Mesothelial cell of epicardium (in vitro differentiated cells): ENCODE results near the gene ANO6. TPM values are rescaled to one million over a fixed set of nuclear protein-coding genes. Genes with fewer than 3 reads are reported as not detected.

Experiments
- DNase-seq, 2 experiments: peaks; one replicate each; pipeline ENCODE4 v3.0.0; 2021; ENCODE audit warnings: low spot score in 2 of 2; ENCODE audit not compliant: unreplicated experiment in 2 of 2
- H3K27ac Mint-ChIP-seq: 2 replicates; pipeline ENCODE4 v1.8.0; 2021; ENCODE audit warnings: mixed read lengths
- H3K27me3 Mint-ChIP-seq: 2 replicates; pipeline ENCODE4 v1.8.0; 2021; ENCODE audit warnings: low read depth, mixed read lengths
- H3K36me3 Mint-ChIP-seq: 2 replicates; pipeline ENCODE4 v1.8.0; 2021; ENCODE audit warnings: mixed read lengths
- H3K4me1 Mint-ChIP-seq: 2 replicates; pipeline ENCODE4 v1.8.0; 2021; ENCODE audit warnings: mixed read lengths
- H3K4me3 Mint-ChIP-seq: 2 replicates; pipeline ENCODE4 v1.8.0; 2021; ENCODE audit warnings: mild to moderate bottlenecking, moderate library complexity, mixed read lengths
- H3K9me3 Mint-ChIP-seq: 2 replicates; pipeline ENCODE4 v1.8.0; 2021; ENCODE audit warnings: mixed read lengths
- CTCF ChIP-seq: fragments of 200-600 bp; sonication (generic); IDR thresholded peaks from one replicate; pipeline ENCODE4 v1.5.0; 2021; ENCODE audit warnings: antibody characterized with exemption; ENCODE audit not compliant: unreplicated experiment
- total RNA-seq: library from RNA; stranded (reverse); gene quantifications from 3 replicates; pipeline ENCODE4 v1.2.1, GENCODE V29; 2021

The ANO6 gene
- total RNA-seq, 1 donor from 2014 or later, result 41.1 TPM

- Mint-ChIP-seq H3K4me3 (no peak overlapping the region), H3K27me3 (no peaks in the 10 kb centered on the region), H3K4me1 (no peaks in the 10 kb centered on the region), H3K27ac (no peak overlapping the region), H3K9me3 (peaks cover 11% of the 10 kb centered on the region), H3K36me3 (peaks cover 30% of the 10 kb centered on the region)
- no peak for TF ChIP-seq CTCF
- no peak for DNase-seq
Measured at GRCh38 chr12:45400991-45401390, 185.1 kb downstream of the ANO6 start.

GRCh38 chr12:45402288-45402687 is 186.4 kb downstream of the ANO6 start:
- no peak for DNase-seq
- no peak overlapping the region for H3K4me3 Mint-ChIP-seq
- no peak overlapping the region for H3K27ac Mint-ChIP-seq
- no peaks in the 10 kb centered on the region for H3K27me3 Mint-ChIP-seq
- peaks cover 24% of the 10 kb centered on the region for H3K36me3 Mint-ChIP-seq
- TF ChIP-seq CTCF, result no peak
- H3K4me1 Mint-ChIP-seq, result no peaks in the 10 kb centered on the region
- H3K9me3 Mint-ChIP-seq, result no peaks in the 10 kb centered on the region

- TF ChIP-seq CTCF, result no peak
- no peaks in the 10 kb centered on the region for H3K9me3 Mint-ChIP-seq
- H3K27ac Mint-ChIP-seq, result no peak overlapping the region
- DNase-seq, result no peak
- no peak overlapping the region for H3K4me3 Mint-ChIP-seq
- H3K27me3 Mint-ChIP-seq, result no peaks in the 10 kb centered on the region
- H3K36me3 Mint-ChIP-seq, result peaks cover 40% of the 10 kb centered on the region
- no peaks in the 10 kb centered on the region for H3K4me1 Mint-ChIP-seq
Measured at GRCh38 chr12:45406988-45407850, 191.3 kb downstream of the ANO6 start.

GRCh38 chr12:45407981-45408728 is 192.3 kb downstream of the ANO6 start:
- Mint-ChIP-seq H3K4me1 (no peaks in the 10 kb centered on the region), H3K27ac (no peak overlapping the region), H3K27me3 (no peaks in the 10 kb centered on the region), H3K4me3 (no peak overlapping the region), H3K36me3 (peaks cover 36% of the 10 kb centered on the region), H3K9me3 (no peaks in the 10 kb centered on the region)
- no peak for DNase-seq
- TF ChIP-seq CTCF, result no peak

- TF ChIP-seq CTCF, result no peak
- Mint-ChIP-seq H3K27ac (no peak overlapping the region), H3K4me3 (no peak overlapping the region), H3K4me1 (no peaks in the 10 kb centered on the region), H3K9me3 (no peaks in the 10 kb centered on the region), H3K36me3 (peaks cover 36% of the 10 kb centered on the region), H3K27me3 (no peaks in the 10 kb centered on the region)
- no peak for DNase-seq
Measured at GRCh38 chr12:45408729-45409114, 192.8 kb downstream of the ANO6 start.
